Aorta (tissue), 5 donors: ENCODE results near the gene NECTIN2. TPM values are rescaled to one million over a fixed set of nuclear protein-coding genes. Genes with fewer than 3 reads are reported as not detected.
A peak's percentile ranks its signal among the peaks of the same experiment; 100 is the strongest.
"Not testable (repeated sequence)": the region's sequence is repeated elsewhere in the genome, so short reads cannot be mapped to it uniquely, and the experiment has no call there.

Experiments
- ATAC-seq: fragments of 200-7000 bp; cut with Tn5 transposase; one replicate; pipeline ENCODE4 v1.9.1; 2022; ENCODE audit warnings: moderate library complexity; ENCODE audit not compliant: low FRiP score
- DNase-seq, 2 donors: peaks; one replicate each; pipeline ENCODE4 v3.0.0-alpha.2; 2020
- H3K27ac ChIP-seq, 2 donors: one replicate each; pipeline ENCODE4 v1.5.1; 2013; ENCODE audit warnings: low read length in 2 of 2, mild to moderate bottlenecking in 2 of 2, moderate library complexity in 2 of 2, control low read depth in 1 of 2, inconsistent platforms in 1 of 2, low read depth in 1 of 2
- H3K27me3 ChIP-seq, 2 donors: one replicate each; pipeline ENCODE4 v1.6.1; 2013; ENCODE audit warnings: control low read depth in 1 of 2, low read length in 1 of 2, mild to moderate bottlenecking in 1 of 2, moderate library complexity in 1 of 2; ENCODE audit not compliant: insufficient read depth in 2 of 2, control insufficient read depth in 1 of 2
- H3K36me3 ChIP-seq, 2 donors: one replicate each; pipeline ENCODE4 v1.6.1; 2013; ENCODE audit warnings: control low read depth in 1 of 2, low read length in 1 of 2, mild to moderate bottlenecking in 1 of 2; ENCODE audit not compliant: insufficient read depth in 2 of 2, control insufficient read depth in 1 of 2
- H3K4me1 ChIP-seq, 2 donors: one replicate each; pipeline ENCODE4 v1.6.1; 2013; ENCODE audit warnings: low read length in 2 of 2, control low read depth in 1 of 2, mild to moderate bottlenecking in 1 of 2, moderate library complexity in 1 of 2; ENCODE audit not compliant: insufficient read depth in 2 of 2, control insufficient read depth in 1 of 2
- H3K4me3 ChIP-seq, 2 donors: one replicate each; pipeline ENCODE4 v1.5.1; 2013; ENCODE audit warnings: low read length in 2 of 2, control low read depth in 1 of 2, mild to moderate bottlenecking in 1 of 2
- H3K9me3 ChIP-seq: one replicate; pipeline ENCODE4 v1.6.1; 2013; ENCODE audit warnings: mild to moderate bottlenecking, low read length; ENCODE audit not compliant: control insufficient read depth
- WGBS, 2 donors: extraction: QIAGEN DNeasy Blood & Tissue Kit; methylation state at CpG; one replicate each; pipeline ENCODE4 v1.1.7; 2013; 5-methylcytosine and 5-hydroxymethylcytosine counted together
- intact Hi-C, 2 donors: fragments of 100-400 bp; cut with DNase I; formaldehyde crosslinking; loops; one replicate each; pipeline versions ENCODE4 v1.14.2 to v1.15.0; 2022
- polyA plus RNA-seq, 2 donors: library from polyadenylated mRNA; stranded (reverse); fragments of 200-250 nt; gene quantifications; one replicate each; pipeline ENCODE4 v1.2.3, GENCODE V29; 2013
- total RNA-seq, 2 donors: library from RNA; stranded (reverse); fragmentation: NEBNext Ultra II Directional; extraction: Animal tissue kit (Norgen Biotek cat#: 25700); gene quantifications; one replicate each; pipeline ENCODE4 v1.2.1, GENCODE V29; 2021
- donor health status: healthy with polysubstance abuse.
- donor health status: Bipolar disorder and iron deficiency.
- donor health status: DM: no; HTN: no; CAD: no.
- donor health status: DM: no; HTN: no; CAD: no.
- donor health status: DM: yes; HTN: yes; CAD: no.

Gene NECTIN2
- total and polyA plus RNA-seq, 4 donors: 27.8 to 97.8 (median 68.8) TPM

DNA sequence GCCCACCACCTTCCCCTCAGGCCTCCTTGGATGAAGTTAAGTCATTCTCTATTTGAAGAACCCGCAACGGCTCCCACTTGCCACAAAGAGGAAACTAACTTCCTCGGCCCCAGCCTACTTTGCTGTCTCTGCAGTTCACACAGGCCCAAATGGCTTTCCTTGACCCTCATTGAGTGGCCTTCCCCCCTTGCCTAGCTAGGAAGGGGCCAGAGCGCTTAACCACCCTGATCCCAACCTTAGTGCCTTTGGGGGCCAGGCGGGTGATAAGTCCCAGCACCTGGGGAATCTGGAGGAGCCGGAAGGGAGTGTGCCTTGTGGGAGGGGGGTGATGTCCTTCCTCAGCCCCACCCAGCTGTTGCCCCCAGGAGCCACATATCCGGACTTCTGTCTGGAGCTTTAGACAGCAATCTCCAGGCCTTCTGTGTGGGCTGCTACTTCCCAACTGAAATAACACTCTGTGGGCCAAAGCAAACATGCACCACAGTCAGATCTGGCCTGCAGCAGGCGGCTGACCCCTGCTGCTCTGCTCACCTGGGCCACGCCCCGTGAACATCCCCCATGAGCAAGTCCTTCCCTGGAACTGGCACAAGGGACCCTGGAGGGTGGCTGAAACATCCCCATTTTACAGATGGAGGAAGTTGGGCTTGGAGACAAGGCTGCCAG, 10.5 kb downstream of the NECTIN2 start:
- Histone ChIP-seq H3K27ac (no peak overlapping the region), H3K9me3 (no peaks in the 10 kb centered on the region), H3K4me3 (no peak overlapping the region), H3K27me3 (no peaks in the 10 kb centered on the region), H3K36me3 (peaks cover 0 to 2% of the 10 kb centered on the region in 2 donors), H3K4me1 (no peaks in the 10 kb centered on the region)
- intact Hi-C loops: no loop called here
- WGBS, 2 donors: 68 to 69% methylated on average over 10 of the region's 10 CpGs
- ATAC-seq (peak; percentile 51), DNase-seq (peak in 1 of 2 donors; percentile 64)

DNA sequence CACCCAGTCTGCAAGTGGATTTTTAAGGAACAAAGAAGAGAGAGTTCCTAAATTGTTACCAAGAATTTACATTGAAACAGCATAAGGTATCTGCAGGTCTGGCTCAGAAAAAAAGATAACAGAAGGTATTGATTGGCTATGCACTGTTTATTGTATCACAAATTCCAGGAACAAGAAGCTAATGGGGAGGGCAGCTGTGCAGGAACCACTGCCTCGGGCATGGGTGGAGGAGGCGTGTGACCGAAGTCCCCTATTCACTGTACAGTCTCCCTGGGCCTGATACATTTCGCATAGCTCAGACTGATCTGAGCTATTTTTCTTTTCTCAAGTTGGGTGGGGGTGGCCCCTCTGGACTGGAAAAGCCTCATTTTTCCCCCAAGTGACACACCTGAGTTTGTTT, 11.7 kb downstream of the NECTIN2 start:
- no peak overlapping the region for H3K27ac ChIP-seq
- no peaks in the 10 kb centered on the region for H3K27me3 ChIP-seq
- intact Hi-C loops: no loop called here
- peaks cover 0 to 2% of the 10 kb centered on the region in 2 donors for H3K36me3 ChIP-seq
- WGBS, 2 donors: 89 to 90% methylated on average over 4 of the region's 4 CpGs
- H3K4me3 ChIP-seq: no peak overlapping the region
- H3K9me3 ChIP-seq: no peaks in the 10 kb centered on the region
- ATAC-seq: no peak
- no peaks in the 10 kb centered on the region for H3K4me1 ChIP-seq
- DNase-seq: no peak

- WGBS, 2 donors: 72 to 77% methylated on average over 3 of the region's 3 CpGs
- H3K4me3 ChIP-seq, H3K9me3 ChIP-seq, H3K4me1 ChIP-seq, DNase-seq, ATAC-seq, intact Hi-C loops, H3K27me3 ChIP-seq, H3K27ac ChIP-seq, H3K36me3 ChIP-seq: not testable (repeated sequence)
Measured at GRCh38 chr19:44861576-44861975, 15.5 kb downstream of the NECTIN2 start.

DNA sequence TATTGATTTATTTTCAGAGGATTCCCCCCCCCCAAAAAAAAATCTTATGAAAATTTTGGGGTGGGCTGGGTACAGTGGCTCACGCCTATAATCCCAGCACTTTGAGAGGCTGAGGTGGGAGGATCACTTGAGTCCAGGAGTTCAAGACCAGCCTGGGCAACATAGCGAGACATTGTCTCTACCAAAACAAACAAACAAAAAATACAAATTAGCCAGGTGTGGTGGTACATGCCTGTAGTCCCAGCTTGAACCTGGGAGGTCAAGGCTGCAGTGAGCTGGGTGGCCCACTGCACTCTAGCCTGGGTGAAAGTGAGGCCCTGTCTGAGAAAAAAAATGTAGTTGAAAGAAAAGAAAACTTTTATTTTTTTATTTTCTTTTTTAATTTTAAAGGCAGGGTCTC, 17.9 kb downstream of the NECTIN2 start:
- DNase-seq (no peak), ATAC-seq (no peak)
- Histone ChIP-seq H3K4me1 (no peaks in the 10 kb centered on the region), H3K4me3 (no peak overlapping the region), H3K36me3 (peaks cover 0 to 4% of the 10 kb centered on the region in 2 donors), H3K27me3 (no peaks in the 10 kb centered on the region), H3K9me3 (no peaks in the 10 kb centered on the region), H3K27ac (no peak overlapping the region)
- intact Hi-C loops: no loop called here
- 93 to 95% methylated on average over 2 of the region's 2 CpGs for WGBS, 2 donors

DNA sequence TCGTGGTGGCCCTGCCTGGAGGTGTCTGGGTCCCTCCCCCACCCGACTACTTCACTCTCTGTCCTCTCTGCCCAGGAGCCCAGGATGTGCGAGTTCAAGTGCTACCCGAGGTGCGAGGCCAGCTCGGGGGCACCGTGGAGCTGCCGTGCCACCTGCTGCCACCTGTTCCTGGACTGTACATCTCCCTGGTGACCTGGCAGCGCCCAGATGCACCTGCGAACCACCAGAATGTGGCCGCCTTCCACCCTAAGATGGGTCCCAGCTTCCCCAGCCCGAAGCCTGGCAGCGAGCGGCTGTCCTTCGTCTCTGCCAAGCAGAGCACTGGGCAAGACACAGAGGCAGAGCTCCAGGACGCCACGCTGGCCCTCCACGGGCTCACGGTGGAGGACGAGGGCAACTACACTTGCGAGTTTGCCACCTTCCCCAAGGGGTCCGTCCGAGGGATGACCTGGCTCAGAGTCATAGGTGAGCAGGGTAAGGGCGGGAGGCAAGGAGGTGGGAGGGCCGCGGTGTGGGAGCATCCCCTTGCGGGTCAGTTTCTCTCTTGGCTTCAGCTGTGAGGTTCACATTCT, 19.2 kb downstream of the NECTIN2 start:
- WGBS, 2 donors: 92 to 93% methylated on average over 27 of the region's 27 CpGs
- H3K9me3 ChIP-seq: no peaks in the 10 kb centered on the region
- no peaks in the 10 kb centered on the region for H3K4me1 ChIP-seq
- ATAC-seq (peak; percentile 28), DNase-seq (no peak)
- intact Hi-C loops: no loop called here
- H3K27ac ChIP-seq: no peak overlapping the region
- no peaks in the 10 kb centered on the region for H3K27me3 ChIP-seq
- H3K36me3 ChIP-seq: peaks cover 0 to 4% of the 10 kb centered on the region in 2 donors
- H3K4me3 ChIP-seq: no peak overlapping the region

DNA sequence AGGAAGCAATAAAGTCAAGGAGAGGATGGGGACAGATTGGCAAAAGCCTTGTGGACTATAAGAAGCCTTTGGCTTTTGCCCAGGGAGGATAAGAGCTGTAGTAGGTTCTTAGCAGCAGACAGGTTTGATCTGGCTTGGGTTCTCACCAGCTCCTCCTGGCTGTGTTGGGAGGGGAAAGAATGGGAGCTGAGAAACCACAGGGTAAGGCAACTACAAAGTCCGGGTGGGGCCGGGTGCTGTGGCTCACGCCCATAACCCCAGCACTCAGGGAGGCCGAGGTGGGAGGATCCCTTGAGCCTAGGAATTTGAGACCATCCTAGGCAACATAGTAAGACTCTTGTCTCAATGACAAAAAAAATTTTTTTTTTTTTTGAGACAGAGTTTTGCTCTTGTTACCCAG, 20.6 kb downstream of the NECTIN2 start:
- Histone ChIP-seq H3K36me3 (peaks cover 0 to 4% of the 10 kb centered on the region in 2 donors), H3K27me3 (no peaks in the 10 kb centered on the region), H3K4me3 (no peak overlapping the region), H3K27ac (no peak overlapping the region), H3K9me3 (no peaks in the 10 kb centered on the region), H3K4me1 (no peaks in the 10 kb centered on the region)
- intact Hi-C loops: no loop called here
- WGBS, 2 donors: 95 to 98% methylated on average over 4 of the region's 4 CpGs
- no peak for ATAC-seq
- no peak for DNase-seq

DNA sequence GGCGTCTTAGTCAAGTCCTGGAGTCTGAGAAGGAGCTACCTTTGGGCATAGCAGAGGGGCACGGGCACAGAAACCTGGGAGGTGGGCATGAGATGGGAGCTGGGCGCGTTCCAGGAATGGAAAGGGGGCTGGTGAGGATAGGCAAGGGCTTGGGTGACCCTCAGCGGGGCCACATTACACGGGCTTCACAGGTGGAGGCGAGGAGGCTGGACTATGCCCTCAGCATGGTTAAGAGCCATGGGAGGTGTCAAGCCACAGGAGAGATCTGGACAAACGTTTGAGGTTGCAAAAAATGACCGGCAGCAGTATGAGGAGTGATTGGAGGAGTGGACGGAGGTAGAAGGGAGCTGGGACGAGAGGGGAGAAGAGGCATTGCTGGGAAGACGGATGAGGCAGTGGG, 21.5 kb downstream of the NECTIN2 start:
- no peak overlapping the region for H3K27ac ChIP-seq
- peaks cover 0 to 6% of the 10 kb centered on the region in 2 donors for H3K36me3 ChIP-seq

GRCh38 chr19:44869733-44870470, 23.8 kb downstream of the NECTIN2 start:
- intact Hi-C loops: no loop called here
- Histone ChIP-seq H3K4me3 (no peak overlapping the region), H3K27ac (no peak overlapping the region), H3K27me3 (no peaks in the 10 kb centered on the region), H3K36me3 (peaks cover 6 to 7% of the 10 kb centered on the region in 2 donors), H3K4me1 (no peaks in the 10 kb centered on the region), H3K9me3 (no peaks in the 10 kb centered on the region)
- peak in 1 of 2 donors; percentile 87 for DNase-seq
- 69 to 75% methylated on average over 13 of the region's 13 CpGs for WGBS, 2 donors
- no peak for ATAC-seq

More for the DNA sequence above, 21.5 kb downstream of the NECTIN2 start:
- Histone ChIP-seq H3K4me3 (no peak overlapping the region), H3K4me1 (no peaks in the 10 kb centered on the region), H3K27me3 (no peaks in the 10 kb centered on the region), H3K9me3 (no peaks in the 10 kb centered on the region)
- intact Hi-C loops: no loop called here
- no peak for ATAC-seq
- 88 to 91% methylated on average over 12 of the region's 12 CpGs for WGBS, 2 donors
- no peak for DNase-seq
